HG02678 (cell line): ENCODE data around the gene TIMM13.
"Not testable (repeated sequence)": the region's sequence is repeated elsewhere in the genome, so short reads cannot be mapped to it uniquely, and the experiment has no call there.

Source experiments
- ATAC-seq: cut with Tn5 transposase; IDR thresholded peaks from one replicate; pipeline ENCODE4 v1.9.1; 2021; ENCODE audit warnings: mild to moderate bottlenecking, moderate library complexity; ENCODE audit not compliant: unreplicated experiment

Gene TIMM13

GRCh38 chr19:2416321-2417097 lies 10.9 kb downstream of the TIMM13 start:
- no peak for ATAC-seq

DNA sequence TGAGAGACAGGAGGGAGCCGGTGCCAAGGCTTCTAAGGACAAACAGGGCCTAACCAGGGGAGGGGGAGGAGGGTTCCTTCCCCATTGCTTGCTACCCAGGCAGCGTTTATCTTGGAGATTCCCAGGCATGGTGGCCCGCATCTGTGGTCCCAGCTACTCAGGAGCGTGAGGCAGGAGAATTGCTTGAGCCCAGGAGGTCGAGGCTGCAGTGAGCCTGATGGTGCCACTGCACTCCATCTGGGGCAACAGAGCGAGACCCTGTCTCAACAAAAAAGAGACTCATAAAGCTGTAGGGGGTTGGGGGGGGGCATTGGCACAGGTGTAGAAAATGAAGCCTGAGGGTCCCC lies 11.4 kb downstream of the TIMM13 start:
- ATAC-seq = no peak

GRCh38 chr19:2415281-2415972 lies 12.0 kb downstream of the TIMM13 start:
- no peak for ATAC-seq

- no peak for ATAC-seq
Measured at GRCh38 chr19:2413629-2414028, 13.8 kb downstream of the TIMM13 start.

GRCh38 chr19:2413159-2413558 lies 14.2 kb downstream of the TIMM13 start:
- no peak for ATAC-seq

GRCh38 chr19:2412449-2412848 lies 14.9 kb downstream of the TIMM13 start:
- no peak for ATAC-seq

- ATAC-seq = no peak
Measured at GRCh38 chr19:2411709-2412108, 15.7 kb downstream of the TIMM13 start.

DNA sequence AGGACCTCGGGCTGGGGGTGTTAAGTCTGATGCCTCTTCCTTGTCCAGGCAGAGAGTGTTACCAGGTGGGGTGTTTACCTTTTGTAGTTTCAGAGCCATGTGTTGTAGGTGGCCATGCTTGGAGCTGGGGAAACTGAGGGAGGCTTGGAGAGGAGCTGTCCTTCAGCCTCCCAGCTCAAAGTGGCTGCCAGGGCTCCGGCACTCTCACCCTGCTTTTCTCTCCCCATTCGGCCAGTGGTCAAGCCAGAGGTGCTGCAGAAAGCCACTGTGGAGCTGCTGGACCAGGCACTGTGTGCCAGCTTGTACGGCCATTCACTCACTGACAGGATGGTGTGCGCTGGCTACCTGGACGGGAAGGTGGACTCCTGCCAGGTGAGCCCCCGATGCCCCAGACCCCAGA lies 17.4 kb downstream of the TIMM13 start:
- ATAC-seq = no peak

GRCh38 chr19:2409352-2409912 lies 18.0 kb downstream of the TIMM13 start:
- ATAC-seq = no peak

DNA sequence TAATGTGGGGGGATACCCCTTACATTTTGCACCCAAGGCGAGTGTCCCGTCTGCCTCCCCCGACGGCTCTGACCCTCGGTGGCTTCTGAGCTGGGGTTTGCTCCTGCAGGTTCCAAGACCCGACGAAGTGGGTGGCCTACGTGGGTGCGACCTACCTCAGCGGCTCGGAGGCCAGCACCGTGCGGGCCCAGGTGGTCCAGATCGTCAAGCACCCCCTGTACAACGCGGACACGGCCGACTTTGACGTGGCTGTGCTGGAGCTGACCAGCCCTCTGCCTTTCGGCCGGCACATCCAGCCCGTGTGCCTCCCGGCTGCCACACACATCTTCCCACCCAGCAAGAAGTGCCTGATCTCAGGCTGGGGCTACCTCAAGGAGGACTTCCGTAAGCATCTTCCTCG lies 19.1 kb downstream of the TIMM13 start:
- no peak for ATAC-seq

- ATAC-seq = no peak
Measured at GRCh38 chr19:2399582-2399981, 27.8 kb downstream of the TIMM13 start.

DNA sequence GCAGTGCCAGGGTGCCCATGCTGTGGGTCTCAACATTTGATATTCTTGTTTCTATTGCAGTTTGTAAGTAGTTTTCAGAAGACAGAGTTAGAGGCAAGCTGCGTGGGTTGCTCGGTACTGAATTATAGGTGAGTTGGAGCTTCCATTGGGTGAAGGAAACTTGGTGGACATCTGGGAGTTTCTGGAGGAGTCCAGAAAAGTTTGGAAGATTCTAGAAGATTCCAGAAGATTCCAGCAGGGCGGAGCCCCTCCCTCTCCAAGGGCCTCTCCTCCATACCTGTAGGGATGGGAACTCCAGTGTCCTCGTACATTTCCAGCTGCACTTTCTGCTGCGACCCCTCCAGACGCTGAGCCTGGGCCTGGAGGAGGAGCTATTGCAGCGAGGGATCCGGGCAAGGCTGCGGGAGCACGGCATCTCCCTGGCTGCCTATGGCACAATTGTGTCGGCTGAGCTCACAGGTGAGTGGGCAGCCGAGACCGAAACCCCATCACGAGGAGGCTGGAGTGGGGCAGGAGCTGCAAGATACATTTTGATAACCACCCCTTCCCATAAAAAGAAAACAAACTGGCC lies 28.6 kb downstream of the TIMM13 start:
- no peak for ATAC-seq

DNA sequence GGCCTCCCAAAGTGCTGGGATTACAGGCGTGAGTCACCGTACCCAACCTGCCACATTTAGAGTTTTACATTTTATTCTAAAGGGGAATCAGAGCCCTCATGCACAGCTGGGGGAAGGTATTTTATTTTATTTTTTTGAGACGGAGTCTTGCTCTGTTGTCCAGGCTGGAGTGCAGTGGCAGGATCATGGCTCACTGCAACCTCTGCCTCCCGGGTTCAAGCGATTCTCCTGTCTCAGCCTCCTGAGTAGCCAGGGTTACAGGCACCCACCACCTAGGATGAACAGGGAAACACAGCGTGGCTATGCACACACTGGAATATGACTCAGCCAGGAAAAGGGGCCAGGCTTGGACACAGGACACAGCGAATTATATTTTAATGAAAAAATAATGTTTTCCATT lies 30.2 kb downstream of the TIMM13 start:
- ATAC-seq = not testable (repeated sequence)

DNA sequence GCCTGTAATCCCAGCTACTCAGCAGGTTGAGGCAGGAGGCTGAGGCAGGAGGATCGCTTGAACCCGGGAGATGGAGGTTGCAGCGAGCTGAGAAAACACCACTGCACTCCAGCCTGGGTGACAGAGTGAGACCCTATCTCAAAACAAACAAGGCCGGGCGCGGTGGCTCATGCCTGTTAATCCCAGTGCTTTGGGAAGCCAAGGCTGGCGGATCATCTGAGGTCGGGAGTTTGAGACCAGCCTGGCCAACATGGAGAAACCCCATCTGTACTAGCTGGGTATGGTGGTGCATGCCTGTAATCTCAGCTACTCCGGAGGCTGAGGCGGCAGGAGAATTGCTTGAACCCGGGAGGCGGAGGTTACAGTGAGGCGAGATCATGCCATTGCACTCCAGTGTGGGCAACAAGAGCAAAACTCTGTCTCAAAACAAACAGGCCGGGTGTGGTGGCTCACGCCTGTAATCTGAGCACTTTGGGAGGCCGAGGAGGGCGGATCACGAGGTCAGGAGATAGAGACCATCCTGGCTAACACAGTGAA lies 32.0 kb downstream of the TIMM13 start:
- not testable (repeated sequence) for ATAC-seq

DNA sequence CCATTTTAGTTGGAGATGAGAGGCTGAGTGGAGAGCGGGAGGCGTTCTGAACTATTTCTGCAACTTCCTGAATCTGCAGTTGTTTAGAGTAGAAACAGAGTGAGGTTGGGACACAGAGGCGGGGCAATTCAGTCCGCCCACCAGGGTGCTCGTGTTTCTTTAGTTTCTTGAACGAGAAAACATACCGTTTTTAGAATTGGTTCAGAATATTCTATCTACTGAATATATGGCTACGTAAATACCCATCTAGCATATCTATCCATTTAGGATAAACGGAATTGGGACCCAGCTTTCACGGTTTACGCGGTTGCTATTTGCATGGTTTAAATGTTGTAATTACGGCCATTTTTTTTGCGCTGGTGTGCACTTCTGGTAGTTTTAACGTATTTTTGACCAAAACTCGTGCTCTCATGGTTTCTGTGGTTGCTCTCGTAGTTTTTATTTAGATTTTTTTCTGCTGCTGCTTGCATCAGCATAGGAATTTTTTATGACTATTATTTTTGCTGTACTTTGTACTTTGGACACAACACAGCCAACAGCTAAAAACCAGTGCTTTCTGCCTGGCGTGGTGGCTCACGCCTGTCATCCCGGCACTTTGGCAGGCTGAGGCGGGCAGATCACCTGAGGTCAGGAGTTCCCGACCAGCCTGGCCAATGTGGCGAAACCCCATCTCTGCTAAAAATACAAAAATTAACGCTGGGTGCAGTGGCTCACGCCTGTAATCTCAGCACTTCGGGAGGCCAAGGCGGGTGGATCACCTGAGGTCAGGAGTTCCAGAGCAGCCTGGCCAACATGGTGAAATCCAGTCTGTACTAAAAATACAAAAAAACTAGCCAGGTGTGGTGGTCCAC lies 32.7 kb downstream of the TIMM13 start:
- no peak for ATAC-seq

DNA sequence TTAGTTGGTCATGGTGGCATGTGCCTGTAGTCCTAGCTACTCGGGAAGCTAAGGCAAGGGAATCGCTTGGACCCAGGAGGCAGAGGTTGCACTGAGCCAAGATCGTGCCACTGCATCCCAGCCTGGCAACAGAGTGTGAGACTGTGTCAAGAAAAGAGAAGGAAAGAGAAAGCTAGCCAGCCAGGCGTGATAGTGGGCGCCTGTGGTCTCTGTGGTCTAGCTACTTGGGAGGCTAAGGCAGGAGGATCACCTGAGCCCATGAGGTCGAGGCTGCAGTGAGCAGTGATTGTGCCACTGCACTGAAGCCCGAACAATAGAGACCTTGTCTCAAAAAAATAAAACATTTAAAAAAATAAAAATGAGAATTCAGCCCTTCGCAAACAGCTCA lies 33.3 kb downstream of the TIMM13 start:
- no peak for ATAC-seq

- ATAC-seq = not testable (repeated sequence)
Measured at GRCh38 chr19:2392899-2393298, 34.5 kb downstream of the TIMM13 start.

- no peak for ATAC-seq
Measured at GRCh38 chr19:2392366-2392765, 35.0 kb downstream of the TIMM13 start.

DNA sequence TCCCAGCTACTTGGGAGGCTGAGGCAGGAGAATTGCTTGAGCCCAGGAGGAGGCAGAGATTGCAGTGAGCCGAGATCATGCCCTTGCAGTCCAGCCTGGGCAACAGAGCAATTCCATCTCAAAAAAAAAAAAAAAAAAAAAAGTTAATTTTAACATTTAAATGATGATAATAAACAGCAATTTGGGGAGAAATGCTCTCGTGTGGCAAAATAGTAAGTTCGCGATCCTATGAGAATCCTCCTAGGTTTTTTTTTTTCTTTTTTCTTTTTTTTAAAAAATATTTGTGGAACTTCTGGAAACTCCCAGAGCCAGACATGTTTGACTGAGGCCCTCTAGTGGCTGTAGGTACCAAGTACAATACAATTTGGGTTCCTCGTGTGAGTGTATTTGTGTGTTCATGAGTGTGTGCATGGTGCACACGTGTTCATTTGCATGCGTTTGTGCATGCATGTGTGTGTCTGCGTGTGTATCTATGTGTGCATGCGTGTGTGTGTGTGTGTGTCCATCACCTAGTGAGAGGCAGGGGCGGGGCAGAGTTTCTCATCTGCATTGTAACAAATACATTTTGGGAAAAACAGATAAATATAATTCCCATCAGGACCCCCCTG lies 36.2 kb downstream of the TIMM13 start:
- no peak for ATAC-seq

DNA sequence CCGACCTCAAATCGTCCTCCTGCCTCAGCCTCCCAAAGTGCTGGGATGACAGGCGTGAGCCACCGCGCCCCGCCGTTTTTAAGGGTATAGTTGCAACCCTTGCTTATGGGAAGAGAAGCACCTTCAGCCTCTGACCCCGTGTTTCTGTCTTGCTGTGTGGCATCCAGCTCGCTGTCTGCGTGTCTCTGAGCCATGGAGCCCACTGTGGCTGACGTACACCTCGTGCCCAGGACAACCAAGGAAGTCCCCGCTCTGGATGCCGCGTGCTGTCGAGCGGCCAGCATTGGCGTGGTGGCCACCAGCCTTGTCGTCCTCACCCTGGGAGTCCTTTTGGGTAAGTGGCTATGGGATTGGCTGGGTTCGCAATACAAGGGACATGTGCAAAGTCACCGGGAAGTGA lies 37.8 kb downstream of the TIMM13 start:
- ATAC-seq = no peak
